H9 (cell line): ENCODE measurements around the gene FHIT. TPM values are rescaled to one million over a fixed set of nuclear protein-coding genes. Genes with fewer than 3 reads are reported as not detected.

Experiments used
- DNase-seq: peaks from one replicate; pipeline ENCODE4 v3.0.0-alpha.2; 2017
- H2AFZ ChIP-seq: one replicate; pipeline ENCODE4 v1.6.1; 2013; ENCODE audit warnings: mild to moderate bottlenecking, low read length, control low read depth, moderate library complexity
- H2AK5ac ChIP-seq: 2 replicates; pipeline ENCODE4 v1.6.1; 2013; ENCODE audit warnings: low read length, control low read depth, mixed read lengths; ENCODE audit not compliant: insufficient read length
- H2BK120ac ChIP-seq: one replicate; pipeline ENCODE4 v1.6.1; 2013; ENCODE audit warnings: low read depth, mild to moderate bottlenecking, low read length, control low read depth, inconsistent platforms; ENCODE audit not compliant: poor library complexity, severe bottlenecking
- H2BK12ac ChIP-seq: 2 replicates; pipeline ENCODE4 v1.6.1; 2013; ENCODE audit warnings: low read length, control low read depth, mixed read lengths, low read depth; ENCODE audit not compliant: insufficient read length
- H2BK15ac ChIP-seq: 2 replicates; pipeline ENCODE4 v1.6.1; 2013; ENCODE audit warnings: low read depth, low read length, control low read depth
- H2BK20ac ChIP-seq: one replicate; pipeline ENCODE4 v1.6.1; 2013; ENCODE audit warnings: low read depth, mild to moderate bottlenecking, low read length, control low read depth, inconsistent platforms; ENCODE audit not compliant: poor library complexity, severe bottlenecking
- H2BK5ac ChIP-seq: 2 replicates; pipeline ENCODE4 v1.6.1; 2013; ENCODE audit warnings: low read length, control low read depth, mixed read lengths; ENCODE audit not compliant: insufficient read length
- H3K14ac ChIP-seq: 2 replicates; pipeline ENCODE4 v1.6.1; 2013; ENCODE audit warnings: low read length, control low read depth; ENCODE audit not compliant: insufficient read depth
- H3K18ac ChIP-seq: 2 replicates; pipeline ENCODE4 v1.6.1; 2013; ENCODE audit warnings: low read depth, mild to moderate bottlenecking, mixed read lengths, low read length, control low read depth; ENCODE audit not compliant: insufficient read length
- H3K23ac ChIP-seq: 2 replicates; pipeline ENCODE4 v1.6.1; 2013; ENCODE audit warnings: low read length, control low read depth, mixed read lengths, low read depth; ENCODE audit not compliant: insufficient read length
- H3K23me2 ChIP-seq: 2 replicates; pipeline ENCODE4 v1.6.1; 2013; ENCODE audit warnings: low read depth, mild to moderate bottlenecking, mixed read lengths, low read length, control low read depth; ENCODE audit not compliant: insufficient read length, poor library complexity, severe bottlenecking
- H3K27ac ChIP-seq: 2 replicates; pipeline ENCODE4 v1.5.1; 2013; ENCODE audit warnings: low read length, control low read depth, mixed read lengths, low read depth; ENCODE audit not compliant: insufficient read length
- H3K27me3 ChIP-seq: 2 replicates; pipeline ENCODE4 v1.6.1; 2013; ENCODE audit warnings: low read length, control low read depth, inconsistent platforms; ENCODE audit not compliant: insufficient read depth
- H3K4ac ChIP-seq: 2 replicates; pipeline ENCODE4 v1.6.1; 2013; ENCODE audit warnings: low read depth, mild to moderate bottlenecking, control low read depth, inconsistent platforms, low read length, moderate library complexity
- H3K4me1 ChIP-seq: 2 replicates; pipeline ENCODE4 v1.6.1; 2013; ENCODE audit warnings: low read length, control low read depth, inconsistent platforms; ENCODE audit not compliant: insufficient read depth
- H3K4me2 ChIP-seq: 2 replicates; pipeline ENCODE4 v1.6.1; 2013; ENCODE audit warnings: low read length, control low read depth, mixed read lengths; ENCODE audit not compliant: insufficient read length, insufficient read depth
- H3K56ac ChIP-seq: 2 replicates; pipeline ENCODE4 v1.6.1; 2013; ENCODE audit warnings: low read depth, mild to moderate bottlenecking, mixed read lengths, low read length, control low read depth; ENCODE audit not compliant: insufficient read length
- H3K79me1 ChIP-seq: 2 replicates; pipeline ENCODE4 v1.6.1; 2013; ENCODE audit warnings: low read depth, mild to moderate bottlenecking, moderate library complexity, low read length, control low read depth, inconsistent platforms; ENCODE audit not compliant: insufficient read depth, poor library complexity, severe bottlenecking
- H3K79me2 ChIP-seq: 2 replicates; pipeline ENCODE4 v1.6.1; 2013; ENCODE audit warnings: low read length, control low read depth, inconsistent platforms; ENCODE audit not compliant: insufficient read depth
- H3K9ac ChIP-seq: 2 replicates; pipeline ENCODE4 v1.6.1; 2013; ENCODE audit warnings: low read length, control low read depth, mixed read lengths; ENCODE audit not compliant: insufficient read length; ENCODE audit errors: extremely low read depth
- H3K9me3 ChIP-seq: one replicate; pipeline ENCODE4 v1.6.1; 2013; ENCODE audit warnings: low read depth, low read length, inconsistent platforms; ENCODE audit not compliant: control insufficient read depth
- H3T11ph ChIP-seq: one replicate; pipeline ENCODE4 v1.6.1; 2013; ENCODE audit warnings: mild to moderate bottlenecking, low read length, control low read depth, inconsistent platforms
- H4K20me1 ChIP-seq: one replicate; pipeline ENCODE4 v1.6.1; 2013; ENCODE audit not compliant: control insufficient read depth, insufficient read length, insufficient read depth
- H4K5ac ChIP-seq: 2 replicates; pipeline ENCODE4 v1.6.1; 2013; ENCODE audit warnings: low read depth, mild to moderate bottlenecking, mixed read lengths, low read length, control low read depth; ENCODE audit not compliant: insufficient read length
- H4K8ac ChIP-seq: replicated peaks from 2 replicates; pipeline ENCODE4 v1.6.1; 2013; ENCODE audit warnings: low read length, control low read depth, mixed read lengths, low read depth; ENCODE audit not compliant: insufficient read length
- H4K91ac ChIP-seq: 2 replicates; pipeline ENCODE4 v1.6.1; 2013; ENCODE audit warnings: low read depth, mild to moderate bottlenecking, moderate library complexity, mixed read lengths, low read length, control low read depth; ENCODE audit not compliant: insufficient read length
- H3K27ac Mint-ChIP-seq, 3 experiments: 2 replicates in 2 of 3; 3 replicates in 1 of 3; pipeline ENCODE4 v1.8.0; 2020 to 2021; ENCODE audit warnings: mixed read lengths in 3 of 3, mild to moderate bottlenecking in 1 of 3, moderate library complexity in 1 of 3
- H3K27me3 Mint-ChIP-seq: 2 replicates; pipeline ENCODE4 v1.8.0; 2021; ENCODE audit warnings: low read depth, mild to moderate bottlenecking, moderate library complexity, mixed read lengths
- H3K36me3 Mint-ChIP-seq, 3 experiments: 2 replicates in 2 of 3; 3 replicates in 1 of 3; pipeline ENCODE4 v1.8.0; 2020 to 2021; ENCODE audit warnings: low read depth in 3 of 3, mixed read lengths in 3 of 3; ENCODE audit not compliant: insufficient read depth in 1 of 3
- H3K4me1 Mint-ChIP-seq, 2 experiments: 2 replicates each; pipeline ENCODE4 v1.8.0; 2020; ENCODE audit warnings: mixed read lengths in 2 of 2
- H3K4me3 Mint-ChIP-seq, 2 experiments: 2 replicates in 1 of 2; 3 replicates in 1 of 2; pipeline ENCODE4 v1.8.0; 2020 to 2021; ENCODE audit warnings: mild to moderate bottlenecking in 2 of 2, mixed read lengths in 2 of 2, moderate library complexity in 1 of 2
- H3K9me3 Mint-ChIP-seq, 2 experiments: 2 replicates in 1 of 2; 3 replicates in 1 of 2; pipeline ENCODE4 v1.8.0; 2020; ENCODE audit warnings: mild to moderate bottlenecking in 2 of 2, mixed read lengths in 2 of 2, moderate library complexity in 1 of 2
- CTCF ChIP-seq: fragments of 200-600 bp; sonication (generic); conservative IDR thresholded peaks from 3 replicates; pipeline ENCODE4 v1.8.0; 2021; ENCODE audit warnings: antibody characterized with exemption, mild to moderate bottlenecking
- WGBS: extraction: QIAGEN DNeasy Blood & Tissue Kit; methylation state at CpG from one replicate; pipeline ENCODE4 v1.1.7; 2013; ENCODE audit warnings: missing lambda C conversion rate, low lambda C conversion rate, mixed read lengths; ENCODE audit not compliant: insufficient read length; ENCODE audit errors: extremely low coverage; 5-methylcytosine and 5-hydroxymethylcytosine counted together
- total RNA-seq: library from RNA; stranded (reverse); gene quantifications from 2 replicates; pipeline ENCODE4 v1.2.1, GENCODE V29; 2021

The FHIT gene
- total RNA-seq, 1 experiment from 2014 or later: 3.0 TPM

GRCh38 chr3:60555686-60556354, 695.4 kb downstream of the FHIT start:
- Histone ChIP-seq H3K79me2 (no peaks in the 10 kb centered on the region), H2BK5ac (no peak overlapping the region), H3T11ph (no peak overlapping the region), H2AFZ (no peak overlapping the region), H3K4me2 (peak overlapping the region; percentile 32), H4K20me1 (no peaks in the 10 kb centered on the region), H3K79me1 (no peaks in the 10 kb centered on the region), H3K18ac (no peak overlapping the region), H3K23ac (no peak overlapping the region), H3K27me3 (no peaks in the 10 kb centered on the region), H3K14ac (no peak overlapping the region), H4K8ac (no peak overlapping the region), H3K9ac (no peak overlapping the region), H2BK15ac (no peak overlapping the region), H2BK120ac (no peak overlapping the region), H2BK12ac (no peak overlapping the region), H4K91ac (no peak overlapping the region), H3K4ac (no peak overlapping the region), H3K27ac (peak overlapping the region; percentile 8), H2BK20ac (no peak overlapping the region), H3K23me2 (no peaks in the 10 kb centered on the region), H4K5ac (no peak overlapping the region), H3K9me3 (no peaks in the 10 kb centered on the region), H2AK5ac (no peak overlapping the region), H3K56ac (no peak overlapping the region), H3K4me1 (peaks cover 5% of the 10 kb centered on the region)
- no CpG with 5 or more reads among the region's 4 CpGs for WGBS
- peak; percentile 50 for DNase-seq
- TF ChIP-seq CTCF: no peak
- Mint-ChIP-seq H3K4me3 (no peak overlapping the region), H3K4me1 (peaks cover 25 to 29% of the 10 kb centered on the region in 2 experiments), H3K27ac (peak overlapping the region in 2 of 3 experiments; percentile 9 to 93; a peak in 4 of 7 replicates), H3K9me3 (peaks cover 14% of the 10 kb centered on the region in 2 experiments), H3K36me3 (peaks cover 5 to 18% (median 8%) of the 10 kb centered on the region in 3 experiments), H3K27me3 (no peaks in the 10 kb centered on the region)
